Activated CD4-positive, alpha-beta T cell treated with anti-CD3 and anti-CD28 coated beads, Interleukin-2, Interleukin-4, amounts not matched to agents 100 ng/mL and 50 ng/mL, durations not matched to agents 16 hours and 8 hours (primary cell): Measurements from ENCODE around the gene CWC22.
"Not testable (repeated sequence)": the region's sequence is repeated elsewhere in the genome, so short reads cannot be mapped to it uniquely, and the experiment has no call there.

ENCODE experiments used
- DNase-seq: peaks from one replicate; pipeline ENCODE4 v3.0.0-alpha.2; 2020; ENCODE audit warnings: low spot score

Gene CWC22

GRCh38 chr2:180003073-180003472 is 4.0 kb downstream of the CWC22 start:
- DNase-seq = no peak

GRCh38 chr2:180002198-180002770 is 4.8 kb downstream of the CWC22 start:
- no peak for DNase-seq

GRCh38 chr2:180001726-180002125 is 5.4 kb downstream of the CWC22 start:
- no peak for DNase-seq

GRCh38 chr2:180000434-180000833 is 6.7 kb downstream of the CWC22 start:
- peak; percentile 27 for DNase-seq

- DNase-seq = no peak
Measured at GRCh38 chr2:179999000-179999399, 8.1 kb downstream of the CWC22 start.

- no peak for DNase-seq
Measured at GRCh38 chr2:179995741-179996515, 11.2 kb downstream of the CWC22 start.

- no peak for DNase-seq
Measured at GRCh38 chr2:179991344-179991743, 15.8 kb downstream of the CWC22 start.

- no peak for DNase-seq
Measured at GRCh38 chr2:179990676-179991317, 16.3 kb downstream of the CWC22 start.

- no peak for DNase-seq
Measured at GRCh38 chr2:179987916-179988315, 19.2 kb downstream of the CWC22 start.

GRCh38 chr2:179985163-179985820 is 21.8 kb downstream of the CWC22 start:
- DNase-seq = no peak

- peak; percentile 4 for DNase-seq
Measured at GRCh38 chr2:179983250-179983932, 23.7 kb downstream of the CWC22 start.

GRCh38 chr2:179981085-179981484 is 26.0 kb downstream of the CWC22 start:
- no peak for DNase-seq

- DNase-seq = no peak
Measured at GRCh38 chr2:179974761-179975160, 32.3 kb downstream of the CWC22 start.

- no peak for DNase-seq
Measured at GRCh38 chr2:179966778-179967394, 40.2 kb downstream of the CWC22 start.

- no peak for DNase-seq
Measured at GRCh38 chr2:179965291-179966258, 41.5 kb downstream of the CWC22 start.

- peak; percentile 1 for DNase-seq
Measured at GRCh38 chr2:179963626-179964025, 43.5 kb downstream of the CWC22 start.

- not testable (repeated sequence) for DNase-seq
Measured at GRCh38 chr2:179958251-179958650, 48.8 kb downstream of the CWC22 start.

GRCh38 chr2:179954026-179954425 is 53.1 kb downstream of the CWC22 start:
- DNase-seq = no peak

- DNase-seq = no peak
Measured at GRCh38 chr2:179953359-179953758, 53.7 kb downstream of the CWC22 start.

GRCh38 chr2:179952658-179953057 is 54.4 kb downstream of the CWC22 start:
- no peak for DNase-seq

GRCh38 chr2:179951680-179952079 is 55.4 kb downstream of the CWC22 start:
- no peak for DNase-seq
